GM12878 (cell line): ENCODE measurements around the gene CNST. TPM values are rescaled to one million over a fixed set of nuclear protein-coding genes. Genes with fewer than 3 reads are reported as not detected.

Source experiments
- ATAC-seq: fragments of 200-7000 bp; cut with Tn5 transposase; 3 replicates; pipeline ENCODE4 v1.9.1; 2020; ENCODE audit warnings: mild to moderate bottlenecking, moderate library complexity
- BruUV-seq: library from RNA; stranded (reverse); fragments of 400-500 nt; replicated peaks from 2 replicates; lab custom pipeline; 2021; lab: Mats Ljungman, UMichigan
- CTCF ChIA-PET: fragments of 300-600 bp; sonication (Branson Sonifier 250); formaldehyde crosslinking; extraction: SDS; loops from one replicate; lab custom pipeline; 2021; ENCODE audit warnings: inconsistent platforms; lab: Yijun Ruan, JAX
- POLR2A ChIA-PET: fragments of 350-600 bp; formaldehyde crosslinking; extraction: SDS; loops from one replicate; lab custom pipeline; 2021; ENCODE audit warnings: inconsistent platforms; lab: Charles Lee
- RAD21 ChIA-PET: fragments of 300-600 bp; sonication (Branson Sonifier 250); formaldehyde crosslinking; loops from one replicate; lab custom pipeline; 2023; ENCODE audit warnings: antibody characterized with exemption; ENCODE audit not compliant: unreplicated experiment; lab: Charles Lee
- SMC1A ChIA-PET: fragments of 300-600 bp; sonication (Branson Sonifier 250); formaldehyde crosslinking; loops from one replicate; lab custom pipeline; 2023; ENCODE audit not compliant: unreplicated experiment, uncharacterized antibody; lab: Charles Lee
- DNase-seq: peaks from one replicate; pipeline ENCODE4 v3.0.0-alpha.2; 2011; ENCODE audit warnings: low read depth, low spot score
- FAIRE-seq: peaks from 3 replicates; lab custom pipeline; 2011; peaks lifted over from hg19 to GRCh38; lab: Jason Lieb, UNC
- H2AFZ ChIP-seq: 2 replicates; pipeline ENCODE4 v1.6.0; 2011; ENCODE audit warnings: low read depth, low read length, control low read depth; ENCODE audit not compliant: control insufficient read depth
- H3K27ac ChIP-seq: 2 replicates; pipeline ENCODE4 v1.5.1; 2011; ENCODE audit warnings: control low read depth; ENCODE audit not compliant: control insufficient read depth, insufficient read depth
- H3K27me3 ChIP-seq, 2 experiments: replicated peaks in 1 of 2; 2 replicates each; pipeline versions ENCODE4 v1.6.0 to v1.6.1; 2011; ENCODE audit warnings: low read length in 1 of 2; ENCODE audit not compliant: control insufficient read depth in 2 of 2, insufficient read depth in 2 of 2
- H3K36me3 ChIP-seq, 2 experiments: 2 replicates each; pipeline ENCODE4 v1.5.1; 2011; ENCODE audit warnings: low read length in 1 of 2; ENCODE audit not compliant: control insufficient read depth in 2 of 2, insufficient read depth in 2 of 2
- H3K4me1 ChIP-seq: 2 replicates; pipeline ENCODE4 v1.6.1; 2011; ENCODE audit warnings: mild to moderate bottlenecking, low read length, moderate library complexity, mixed read lengths; ENCODE audit not compliant: control insufficient read depth, insufficient read depth
- H3K4me2 ChIP-seq: 2 replicates; pipeline ENCODE4 v1.6.0; 2011; ENCODE audit warnings: control low read depth; ENCODE audit not compliant: control insufficient read depth, insufficient read depth
- H3K4me3 ChIP-seq: fragments of 200-600 bp; sonication (generic); 2 replicates; pipeline ENCODE4 v1.5.1; 2016
- H3K79me2 ChIP-seq: 2 replicates; pipeline ENCODE4 v1.6.0; 2011; ENCODE audit warnings: low read length; ENCODE audit not compliant: control insufficient read depth, insufficient read depth
- H3K9ac ChIP-seq: 2 replicates; pipeline ENCODE4 v1.8.0; 2011; ENCODE audit warnings: low read length, control low read depth, mixed read lengths; ENCODE audit not compliant: control insufficient read depth, insufficient read depth
- H3K9me3 ChIP-seq: replicated peaks from 3 replicates; pipeline ENCODE4 v1.5.1; 2011; ENCODE audit warnings: mild to moderate bottlenecking, low read length; ENCODE audit not compliant: control insufficient read depth, insufficient read depth
- H4K20me1 ChIP-seq: 2 replicates; pipeline ENCODE4 v1.6.0; 2011; ENCODE audit not compliant: control insufficient read depth, insufficient read depth
- BHLHE40 ChIP-seq, 2 experiments: fragments of 450-650 bp in 1 of 2; IDR thresholded peaks; 2 replicates each; pipeline ENCODE4 v1.6.1; 2011 to 2017; ENCODE audit warnings: low read depth in 2 of 2, borderline replicate concordance in 1 of 2, improper control_type of control experiment in 1 of 2, low read length in 1 of 2, mild to moderate bottlenecking in 1 of 2
- CBFB ChIP-seq: IDR thresholded peaks from 2 replicates; pipeline ENCODE4 v1.6.1; 2016; ENCODE audit warnings: antibody characterized with exemption, low read depth
- HSF1 ChIP-seq: fragments of 150-350 bp; IDR thresholded peaks from 2 replicates; pipeline ENCODE4 v1.6.1; 2014; ENCODE audit warnings: mild to moderate bottlenecking, low read depth, low read length
- IKZF1 ChIP-seq: fragments of 450-650 bp; conservative IDR thresholded peaks from 2 replicates; pipeline ENCODE4 v1.6.1; 2017; ENCODE audit warnings: antibody characterized with exemption, mild to moderate bottlenecking
- MLLT1 ChIP-seq: fragments of 450-650 bp; IDR thresholded peaks from 2 replicates; pipeline ENCODE4 v1.6.1; 2016; ENCODE audit warnings: mild to moderate bottlenecking
- NFIC ChIP-seq: IDR thresholded peaks from 2 replicates; pipeline ENCODE4 v1.6.1; 2012; ENCODE audit warnings: low read depth, mild to moderate bottlenecking, inconsistent platforms, low read length, moderate library complexity
- PAX8 ChIP-seq: fragments of 450-650 bp; IDR thresholded peaks from 2 replicates; pipeline ENCODE4 v1.6.1; 2017; ENCODE audit warnings: mild to moderate bottlenecking, moderate library complexity
- PML ChIP-seq: IDR thresholded peaks from 2 replicates; pipeline ENCODE4 v1.6.1; 2012; ENCODE audit warnings: low read length, inconsistent platforms
- PRDM15 ChIP-seq: fragments of 450-650 bp; formaldehyde crosslinking; IDR thresholded peaks from 2 replicates; pipeline ENCODE4 v1.4.0; 2020; ENCODE audit warnings: mild to moderate bottlenecking, moderate library complexity
- RAD21 ChIP-seq: IDR thresholded peaks from 2 replicates; pipeline ENCODE4 v1.6.1; 2011; ENCODE audit warnings: mild to moderate bottlenecking, low read depth, low read length, moderate library complexity; ENCODE audit not compliant: insufficient read depth
- SMAD5 ChIP-seq: IDR thresholded peaks from 2 replicates; pipeline ENCODE4 v1.6.1; 2016; ENCODE audit warnings: antibody characterized with exemption, low read depth
- SP1 ChIP-seq: IDR thresholded peaks from one replicate; pipeline ENCODE4 v1.6.1; 2011; ENCODE audit warnings: low read depth, low read length
- SPI1 ChIP-seq: IDR thresholded peaks from 2 replicates; pipeline ENCODE4 v1.6.1; 2011; ENCODE audit warnings: low read depth, mild to moderate bottlenecking, low read length, moderate library complexity, borderline replicate concordance; ENCODE audit not compliant: insufficient read depth
- SUPT20H ChIP-seq: IDR thresholded peaks from 2 replicates; pipeline ENCODE4 v1.6.1; 2011; ENCODE audit warnings: low read depth, mild to moderate bottlenecking, low read length, moderate library complexity, borderline replicate concordance; ENCODE audit not compliant: control insufficient read depth
- ZNF622 ChIP-seq: fragments of 450-650 bp; IDR thresholded peaks from 2 replicates; pipeline ENCODE4 v1.6.1; 2017; ENCODE audit warnings: mild to moderate bottlenecking, inconsistent platforms
- ZZZ3 ChIP-seq: IDR thresholded peaks from 2 replicates; pipeline ENCODE4 v1.6.1; 2011; ENCODE audit warnings: low read depth; ENCODE audit not compliant: control insufficient read depth, insufficient read length
- WGBS: methylation state at CpG from one replicate; pipeline ENCODE4 v1.1.6; 2016; ENCODE audit warnings: low lambda C conversion rate; ENCODE audit not compliant: insufficient replicate concordance, insufficient coverage; ENCODE audit errors: missing lambda C conversion rate; 5-methylcytosine and 5-hydroxymethylcytosine counted together
- in situ Hi-C: fragments of 300-500 bp; cut with MboI; formaldehyde crosslinking; loops from 9 replicates; pipeline ENCODE4 v1.14.3; 2018; ENCODE audit warnings: mixed read lengths
- intact Hi-C: fragments of 100-400 bp; cut with micrococcal nuclease; formaldehyde crosslinking; loops from one replicate; pipeline ENCODE4 v1.14.2; 2022; ENCODE audit not compliant: unreplicated experiment
- polyA plus RNA-seq, 11 experiments: library from polyadenylated mRNA; depleted of rRNA in 4 of 11; unstranded in 6 of 11; stranded (reverse) in 5 of 11; fragments of >200 nt; fragmentation: Nextera tagmentation in 4 of 11; fragmentation: Illumina TruSeq in 1 of 11; extraction: Ambion mirVana in 4 of 11; extraction: Trizol in 1 of 11; gene quantifications; 1 replicate in 1 of 11; 2 replicates in 10 of 11; pipeline versions ENCODE4 v1.2.1 to v1.2.3, GENCODE V29; 2011 to 2016; ENCODE audit warnings: inconsistent platforms in 2 of 11, missing spikeins in 2 of 11, low read depth in 1 of 11
- total RNA-seq, 4 experiments: library from RNA; depleted of rRNA in 3 of 4; stranded (reverse); fragments of >200 nt in 3 of 4; fragmentation: Illumina TruSeq in 1 of 4; extraction: Trizol in 1 of 4; gene quantifications; 2 replicates each; pipeline versions ENCODE4 v1.2.1 to v1.2.3, GENCODE V29; 2013 to 2021

Gene CNST
- total and polyA plus RNA-seq, 10 of the 15 experiments (the other 5 are each of a cell fraction or from before 2014, with no cell fraction given): 4.8 to 16.2 (median 12.3) TPM

- no peak for TF ChIP-seq PRDM15
- TF ChIP-seq RAD21: no peak
- no peak for TF ChIP-seq ZZZ3
- TF ChIP-seq ZNF622: no peak
Measured at GRCh38 chr1:246550402-246550801, 15.9 kb upstream of the CNST start (continued).

GRCh38 chr1:246552110-246552509, 14.1 kb upstream of the CNST start:
- in situ Hi-C loops: no loop called here
- POLR2A ChIA-PET: no interaction called here
- no peaks in the 10 kb centered on the region; the same call in 1 of the 2 replicates for H3K79me2 ChIP-seq
- H4K20me1 ChIP-seq: no peaks in the 10 kb centered on the region
- no peak for DNase-seq
- FAIRE-seq: no peak
- no peak overlapping the region for H2AFZ ChIP-seq
- no peak overlapping the region for H3K9ac ChIP-seq
- no peak overlapping the region for H3K4me3 ChIP-seq
- no peaks in the 10 kb centered on the region for H3K9me3 ChIP-seq
- intact Hi-C loops: no loop called here
- no peak overlapping the region for H3K27ac ChIP-seq
- RAD21 ChIA-PET: no interaction called here
- SMC1A ChIA-PET: no interaction called here
- H3K4me2 ChIP-seq: no peak overlapping the region
- 77% methylated on average over 6 of the region's 6 CpGs for whole genome bisulfite sequencing
- no peak for TF ChIP-seq SP1
- no peak for TF ChIP-seq PAX8
- no peak for TF ChIP-seq HSF1
- no peak for TF ChIP-seq SUPT20H
- no peak for TF ChIP-seq SMAD5
- no peak for TF ChIP-seq MLLT1
- no peak for TF ChIP-seq NFIC
- no peak for TF ChIP-seq SPI1
- no peak for TF ChIP-seq CBFB
- no peak for TF ChIP-seq BHLHE40 (IDR thresholded peaks at IDR 0.05; ENCODE audit: borderline replicate concordance in 1 of 2, low read depth in 2 of 2, low read length in 1 of 2)
- no peak for TF ChIP-seq IKZF1
- no peak for TF ChIP-seq PML
- TF ChIP-seq, all 136 proteins: peak for 0
- Histone ChIP-seq H3K27me3 (no peaks in the 10 kb centered on the region), H3K4me1 (no peaks in the 10 kb centered on the region), H3K36me3 (peaks cover 9 to 13% of the 10 kb centered on the region in 2 experiments)
- CTCF ChIA-PET: interaction anchor here (0.8 kb wide), 1 partner anchor 8 kb away, joined by 3 read pairs; no protein-coding TSS in a partner anchor
- no peak for ATAC-seq
- no TSS peak for BruUV-seq
